GM19463 (cell line): Measurements from ENCODE around the gene YIPF3.

ENCODE experiments used
- ATAC-seq: cut with Tn5 transposase; IDR thresholded peaks from one replicate; pipeline ENCODE4 v1.9.1; 2021; ENCODE audit warnings: mild to moderate bottlenecking, moderate library complexity; ENCODE audit not compliant: unreplicated experiment

Gene YIPF3

DNA sequence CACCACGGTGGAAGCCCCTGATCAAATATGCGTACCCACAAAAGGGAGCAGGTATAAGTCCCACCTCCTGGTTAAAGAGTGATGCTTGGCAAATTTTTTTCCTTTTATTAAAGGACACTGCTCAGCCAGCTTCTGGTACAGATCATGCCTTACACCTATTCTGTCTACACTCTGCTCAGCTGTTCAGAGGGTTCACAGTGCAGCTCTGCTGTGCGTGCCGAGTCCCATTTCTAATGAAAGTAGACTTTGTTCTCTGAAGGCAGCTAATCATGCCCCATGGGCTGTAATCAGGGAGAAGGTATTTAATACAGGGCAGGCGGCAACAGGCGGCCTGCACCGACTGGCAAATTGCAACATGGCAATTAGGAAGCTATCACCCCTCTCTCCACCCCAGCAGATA, 22.9 kb downstream of the YIPF3 start:
- ATAC-seq: no peak

DNA sequence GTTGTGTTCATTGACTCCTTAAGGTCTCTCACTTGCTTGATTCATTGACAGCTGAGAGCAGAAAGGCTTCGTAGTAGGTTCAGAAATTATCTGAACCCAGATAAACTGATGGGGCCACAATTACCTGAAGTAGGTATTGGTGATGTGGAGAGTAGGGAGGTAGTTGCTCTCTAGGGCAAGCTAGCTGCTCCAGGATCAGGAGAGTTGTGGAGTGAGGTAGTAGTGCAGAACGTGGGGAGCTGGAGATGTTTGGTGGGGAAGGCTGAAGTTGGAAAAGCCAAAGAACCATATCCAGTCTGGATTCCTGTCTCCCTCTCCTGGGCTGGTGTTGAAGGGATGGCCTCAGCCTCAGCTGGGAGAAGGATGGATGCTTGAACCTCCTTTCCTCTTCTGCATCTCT, 23.5 kb downstream of the YIPF3 start:
- ATAC-seq: no peak

DNA sequence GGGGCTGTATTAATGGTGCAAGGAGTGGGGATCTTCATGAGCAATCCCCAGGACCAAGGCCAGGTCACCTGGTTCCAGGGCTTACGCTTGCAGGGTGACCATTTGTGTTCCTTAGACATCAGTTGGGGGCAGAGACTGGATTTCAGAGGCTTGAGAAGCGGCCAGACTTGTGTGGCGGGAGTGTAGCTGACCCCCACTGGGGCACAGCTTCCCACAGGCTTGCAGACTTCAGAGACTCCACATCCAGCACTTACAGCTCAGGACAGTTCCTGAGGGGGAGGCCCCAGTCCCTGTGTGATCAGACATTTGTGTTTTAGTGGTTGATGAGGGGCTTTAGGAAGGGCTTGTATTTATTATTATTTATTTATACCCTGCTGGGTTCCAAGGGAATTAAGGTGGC, 24.1 kb downstream of the YIPF3 start:
- ATAC-seq: no peak

DNA sequence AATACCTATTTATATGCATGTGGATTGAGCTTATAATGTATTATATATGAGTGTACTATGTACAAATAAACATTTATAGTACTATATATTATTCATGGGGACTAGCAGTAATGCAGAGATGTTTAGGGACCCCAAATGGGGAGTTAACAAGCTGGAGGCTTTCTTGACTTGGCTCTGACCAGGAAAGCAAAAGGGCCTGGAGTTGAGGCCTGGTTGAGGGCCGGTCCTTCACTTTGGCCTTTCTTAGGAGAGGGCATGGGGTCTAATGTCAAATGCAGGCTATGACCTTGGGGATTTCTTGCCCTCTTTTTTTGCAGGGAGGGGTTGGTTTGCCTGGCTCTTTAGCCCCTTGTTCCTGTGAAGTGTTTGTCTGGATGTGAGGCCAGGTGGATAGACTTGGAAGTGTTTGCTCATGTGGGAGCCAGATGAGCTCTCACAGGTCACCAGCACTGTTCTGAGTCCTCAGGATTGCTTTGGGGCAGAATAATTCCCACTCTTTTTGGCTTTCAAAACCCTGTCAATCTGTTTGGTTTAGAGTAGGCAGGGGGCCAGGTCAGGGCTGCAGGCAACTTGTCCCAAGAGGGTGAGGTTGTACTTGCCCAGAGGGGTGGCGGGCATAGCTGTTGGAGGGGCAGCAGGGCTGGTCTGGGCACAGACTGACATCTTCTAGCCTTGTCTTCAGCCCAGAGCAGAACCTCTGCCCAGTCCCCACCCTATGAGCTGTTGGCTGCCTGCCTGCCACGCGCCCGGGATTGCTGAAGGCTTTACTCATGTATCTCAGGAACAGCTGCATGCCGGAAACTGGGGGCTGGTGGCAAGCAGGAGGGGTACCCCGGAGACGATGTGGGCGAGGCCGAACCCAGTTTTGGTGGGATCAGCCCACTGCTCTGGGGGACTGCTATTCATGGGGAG, 24.7 kb downstream of the YIPF3 start:
- no peak for ATAC-seq

DNA sequence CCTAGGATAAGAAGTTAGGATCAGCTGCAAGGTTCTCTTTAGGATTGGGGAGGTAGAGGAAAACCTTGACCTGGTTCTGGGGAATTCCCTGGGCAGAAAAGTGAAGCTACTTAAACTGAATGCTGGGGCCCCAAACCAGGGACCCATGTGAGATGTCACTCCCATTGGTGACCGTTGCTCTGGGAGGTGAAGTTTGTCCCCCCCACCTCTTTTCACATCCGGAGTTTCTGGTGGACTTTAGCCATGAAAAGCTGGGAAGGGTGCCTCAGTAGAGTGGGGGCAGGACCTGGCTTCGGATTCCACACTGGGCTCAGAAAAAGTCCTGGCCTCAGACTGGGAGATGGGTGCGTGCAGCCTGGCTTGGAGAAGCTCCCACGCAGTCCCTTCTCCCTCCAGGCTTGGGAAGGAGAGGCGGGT, 26.2 kb downstream of the YIPF3 start:
- no peak for ATAC-seq

DNA sequence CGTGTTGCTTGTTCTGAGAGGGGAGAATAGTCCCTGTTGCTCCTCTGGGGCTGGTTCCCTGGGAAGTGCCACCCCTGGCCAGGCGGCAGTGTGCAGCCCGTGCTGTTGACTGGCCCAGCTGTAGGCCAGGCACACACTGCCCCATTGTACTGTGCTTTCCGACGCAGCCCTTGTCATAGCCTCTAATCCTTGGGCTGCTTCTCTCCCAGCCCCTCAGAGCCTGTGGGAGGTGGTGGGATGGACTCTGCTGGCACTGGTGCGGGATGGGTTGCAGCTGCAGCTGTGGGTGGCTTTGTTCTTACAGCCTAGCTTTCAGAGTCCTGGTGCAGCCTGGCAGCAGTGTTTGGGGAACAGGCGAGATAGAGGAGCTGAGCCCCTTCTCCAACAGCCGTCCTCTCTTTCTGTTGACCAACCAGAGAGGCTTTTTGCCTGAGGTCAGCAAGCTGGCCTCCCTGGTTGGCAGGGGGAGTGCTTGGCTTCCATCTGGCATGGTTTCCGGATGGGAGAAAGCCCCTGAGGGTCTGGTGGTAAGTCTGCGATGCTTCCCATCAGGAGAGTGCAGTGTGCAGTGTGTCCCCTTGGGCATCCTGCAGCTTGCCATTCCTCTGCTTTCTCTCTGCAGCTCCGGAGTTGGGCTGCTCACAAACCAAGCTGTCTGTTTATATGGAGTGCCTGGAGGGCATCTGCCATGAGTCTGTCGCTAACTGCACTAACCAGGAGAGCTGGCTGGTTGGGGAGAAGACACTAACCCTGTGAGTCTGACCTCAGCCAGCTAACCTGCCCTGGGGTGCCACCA, 27.3 kb downstream of the YIPF3 start:
- ATAC-seq: no peak

DNA sequence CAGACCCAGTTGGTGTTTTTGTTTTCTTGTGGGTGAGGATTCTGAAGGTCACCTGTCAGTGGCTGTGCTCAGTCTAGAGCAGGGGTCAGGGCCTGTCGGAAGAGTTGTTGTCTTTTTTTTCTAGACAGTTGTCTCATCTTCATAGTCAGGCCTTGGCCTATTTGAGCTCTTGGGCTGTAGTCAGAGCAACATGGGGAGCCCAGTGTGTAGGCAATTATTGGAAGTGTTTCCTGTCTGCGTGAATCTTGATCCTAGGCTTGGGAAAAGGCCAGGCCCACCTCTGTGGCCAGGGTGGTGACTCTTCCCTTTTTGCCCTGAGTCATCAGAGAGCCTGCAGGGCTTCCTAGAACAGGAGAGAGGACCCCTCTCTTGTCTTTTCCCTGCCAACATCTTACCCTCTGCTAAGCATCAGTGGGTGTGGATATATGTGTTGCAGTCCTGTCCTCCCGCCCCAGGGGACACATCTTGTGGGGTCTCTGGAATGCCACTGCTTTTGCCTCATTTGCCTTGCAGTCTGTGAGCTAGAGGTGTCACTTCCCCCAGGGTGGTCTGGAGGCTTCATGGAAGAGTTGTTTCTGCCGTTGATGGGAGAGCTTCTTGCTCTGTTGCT, 28.0 kb downstream of the YIPF3 start:
- no peak for ATAC-seq

DNA sequence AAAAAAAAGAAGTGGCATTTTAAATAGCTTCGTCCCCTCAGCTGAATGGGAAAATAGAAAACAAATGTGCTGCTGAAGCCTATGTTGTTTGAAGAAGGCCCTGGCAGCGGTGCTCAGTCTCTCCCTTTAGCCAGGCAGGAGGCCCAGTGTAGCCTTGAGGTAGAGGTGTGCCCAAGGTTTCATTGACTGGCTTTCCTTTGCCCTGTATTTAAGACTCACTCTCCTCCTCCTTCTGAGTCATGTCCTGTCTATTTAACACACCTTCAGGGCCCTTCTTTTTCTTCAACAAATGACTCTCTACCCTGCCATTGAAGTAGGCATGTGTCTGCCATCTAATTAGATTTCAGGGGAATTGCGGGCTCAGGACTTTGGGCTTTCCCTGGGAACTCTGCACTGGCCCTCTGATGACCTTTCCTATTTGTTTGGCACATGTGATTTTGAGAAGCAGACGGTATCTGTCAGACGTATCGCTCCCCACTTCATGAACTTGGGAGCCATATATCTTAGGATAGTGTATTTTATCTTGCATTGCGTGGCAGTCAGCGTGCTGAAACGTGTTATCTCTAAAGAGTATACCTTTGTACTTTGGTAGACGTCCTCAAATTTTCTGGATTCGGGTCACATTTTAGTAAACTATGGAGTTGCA, 35.0 kb downstream of the YIPF3 start:
- no peak for ATAC-seq

DNA sequence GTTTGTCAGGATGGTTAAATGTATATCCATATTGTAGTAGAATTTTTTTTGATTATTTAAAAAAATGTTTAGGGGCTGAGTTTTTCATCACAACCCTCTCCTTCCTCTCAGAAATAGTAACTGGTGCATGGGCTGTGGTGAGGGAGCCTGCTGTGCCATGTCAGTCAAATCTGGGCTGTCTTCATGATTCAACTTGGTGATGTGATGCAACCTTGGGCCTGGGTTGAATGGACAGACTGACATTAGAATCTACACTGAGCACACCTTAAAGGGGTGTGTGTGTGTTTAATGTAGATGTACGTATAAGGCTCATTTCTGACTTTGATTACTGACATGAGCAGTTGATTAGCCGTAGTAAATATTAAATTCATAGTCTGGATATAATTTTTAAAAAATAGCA, 35.7 kb downstream of the YIPF3 start:
- ATAC-seq: no peak

DNA sequence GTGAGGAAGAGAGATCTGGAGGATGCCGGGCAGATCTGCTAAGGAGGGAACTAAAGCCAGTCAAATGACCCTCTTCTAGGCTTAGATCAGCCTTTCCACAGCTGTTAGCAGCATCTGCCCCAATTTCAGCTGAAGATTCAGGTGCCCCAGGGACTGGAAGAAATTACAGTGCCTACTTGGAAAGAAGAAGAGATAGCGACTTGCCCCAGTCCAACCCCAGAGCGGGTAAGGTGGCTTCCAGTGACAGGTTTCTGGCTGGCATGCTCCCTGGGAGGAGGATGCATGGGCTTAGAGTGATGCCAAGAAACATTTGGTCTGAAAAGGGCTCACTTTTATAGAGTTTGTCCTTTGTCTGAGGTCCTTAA, 38.7 kb downstream of the YIPF3 start:
- no peak for ATAC-seq

DNA sequence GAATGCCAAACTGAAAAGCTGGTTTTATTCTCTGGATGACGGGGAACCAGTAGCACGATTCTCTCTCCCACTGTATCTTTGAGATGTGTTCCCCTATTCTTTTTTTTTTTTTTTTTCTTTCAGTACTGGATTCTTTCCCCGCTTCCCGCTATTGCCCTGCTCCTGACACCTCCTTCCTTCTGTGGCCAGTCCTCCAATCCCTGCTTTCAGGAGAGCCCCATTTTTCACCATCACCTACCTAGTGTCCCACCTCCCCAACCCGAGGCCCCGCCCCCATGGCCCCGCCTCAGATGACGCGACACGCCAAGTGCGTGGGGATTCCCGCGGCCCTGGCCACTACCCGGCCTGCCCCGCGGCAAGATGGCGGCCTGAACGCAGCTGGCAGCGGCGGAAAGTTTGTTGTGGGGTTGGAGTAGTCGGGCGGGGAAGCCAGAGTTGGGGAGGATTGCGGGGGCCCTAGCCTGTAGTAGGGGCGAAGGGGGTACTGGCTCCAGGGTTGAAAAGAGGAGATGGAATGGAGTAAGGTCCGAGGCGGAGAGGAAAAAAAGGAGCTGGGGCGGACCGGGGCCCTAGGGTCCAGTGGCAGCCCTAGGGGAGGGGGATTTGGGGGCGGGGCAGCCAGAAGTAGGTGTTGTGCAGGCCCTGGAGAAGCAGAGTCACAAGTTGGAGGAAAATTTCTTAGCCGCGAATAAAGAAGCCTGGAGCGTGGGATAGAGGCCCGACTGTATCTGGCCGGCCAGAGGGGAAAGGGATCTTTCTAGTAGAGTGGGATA, 39.3 kb downstream of the YIPF3 start, which contains the start of gene TJAP1:
TJAP1 (plus strand) TSS at position 336 of the 773 bp plus-strand sequence. CDS start 21,432 bp downstream, outside the sequence.
- peak; percentile 99 for ATAC-seq

DNA sequence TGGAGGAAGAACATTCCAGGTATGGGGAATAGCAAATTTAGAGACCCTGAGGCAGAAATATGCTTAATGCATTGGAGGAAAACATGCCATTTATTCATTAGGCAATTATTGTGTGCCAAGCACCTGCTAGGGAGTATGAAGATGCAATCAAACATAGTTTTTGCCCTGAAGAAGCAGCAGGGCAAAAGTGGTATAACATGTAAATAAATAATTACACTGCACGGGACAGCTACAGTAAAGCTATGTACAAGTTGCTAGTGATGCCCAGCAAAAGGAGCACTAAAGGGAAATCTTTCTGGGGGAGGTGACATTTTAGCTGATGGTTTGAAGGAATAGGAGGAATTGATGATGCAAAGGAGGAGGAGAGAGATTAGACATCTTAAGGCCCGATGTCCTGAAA, 40.0 kb downstream of the YIPF3 start:
- ATAC-seq: no peak

DNA sequence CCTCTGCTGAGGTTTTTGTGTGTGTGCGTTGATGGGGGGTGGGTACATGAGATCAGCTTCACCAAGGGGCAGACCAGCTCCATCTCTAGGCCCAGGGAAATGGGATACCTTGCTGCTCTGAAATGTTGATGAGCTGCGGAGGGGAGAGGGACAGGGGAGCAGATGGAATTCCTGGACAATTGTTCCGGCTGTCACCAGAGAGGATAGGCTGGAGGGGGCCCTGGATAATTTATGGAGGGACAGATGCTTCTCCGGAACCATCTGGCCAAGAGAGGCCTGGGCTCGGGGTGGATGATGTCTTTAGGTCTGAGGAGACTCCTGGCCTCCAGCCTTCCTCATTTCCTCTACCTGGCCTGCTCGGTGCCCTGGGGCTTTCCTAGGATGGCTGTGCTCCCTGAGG, 41.2 kb downstream of the YIPF3 start:
- no peak for ATAC-seq

DNA sequence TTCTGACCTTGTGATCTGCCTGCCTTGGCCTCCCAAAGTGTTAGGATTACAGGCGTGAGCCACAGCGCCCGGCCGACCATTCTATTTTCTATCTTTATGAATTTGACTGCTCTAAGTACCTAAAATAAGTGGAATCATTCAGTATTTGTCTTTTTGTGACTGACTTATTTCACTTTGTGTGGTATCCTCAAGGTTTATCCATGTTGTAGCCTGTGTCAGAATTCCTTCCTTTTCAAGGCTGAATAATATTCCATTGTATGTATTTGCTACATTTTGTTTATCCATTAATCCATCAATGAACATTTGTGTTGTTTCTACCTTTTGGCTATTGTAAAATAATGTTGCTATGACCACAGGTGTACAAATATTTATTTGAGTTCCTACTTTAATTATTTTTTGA, 44.2 kb downstream of the YIPF3 start:
- ATAC-seq: no peak

DNA sequence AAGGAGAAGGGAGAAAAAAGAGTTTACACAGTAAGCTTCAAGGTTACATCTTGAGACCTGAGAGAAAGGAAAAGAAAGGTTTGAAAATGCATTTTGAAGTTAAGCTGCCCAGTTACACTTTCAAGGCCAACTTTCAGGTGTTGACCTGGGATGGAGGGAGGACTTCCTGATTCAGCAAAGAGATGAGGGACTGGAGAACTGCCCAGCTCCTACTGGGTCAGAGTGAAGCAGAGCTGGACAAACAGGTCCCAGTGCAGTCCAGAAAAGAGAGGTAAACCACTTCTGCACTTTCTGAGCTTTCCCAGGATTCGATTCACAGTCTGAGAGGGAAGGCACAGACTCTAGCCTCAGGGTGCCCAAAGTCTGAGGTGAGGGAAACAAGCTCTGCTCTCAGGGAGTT, 45.3 kb downstream of the YIPF3 start:
- ATAC-seq: no peak

DNA sequence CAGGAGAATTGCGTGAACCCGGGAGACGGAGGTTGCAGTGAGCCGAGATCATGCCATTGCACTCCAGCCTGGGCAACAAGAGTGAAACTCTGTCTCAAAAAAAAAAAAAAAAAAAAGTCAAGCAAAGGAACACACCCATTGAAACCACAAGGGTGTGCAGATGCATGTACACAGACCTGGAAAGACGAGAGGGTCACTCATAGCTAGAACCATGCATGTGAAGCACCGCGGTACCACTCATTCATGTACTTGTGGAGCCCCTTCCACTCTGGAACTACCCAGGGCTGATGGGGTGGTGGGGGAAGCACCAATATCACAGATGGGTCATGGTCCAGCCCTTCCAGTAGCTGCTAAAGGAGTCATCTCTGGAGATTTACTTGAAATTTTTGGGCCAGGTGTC, 46.8 kb downstream of the YIPF3 start:
- ATAC-seq: no peak

DNA sequence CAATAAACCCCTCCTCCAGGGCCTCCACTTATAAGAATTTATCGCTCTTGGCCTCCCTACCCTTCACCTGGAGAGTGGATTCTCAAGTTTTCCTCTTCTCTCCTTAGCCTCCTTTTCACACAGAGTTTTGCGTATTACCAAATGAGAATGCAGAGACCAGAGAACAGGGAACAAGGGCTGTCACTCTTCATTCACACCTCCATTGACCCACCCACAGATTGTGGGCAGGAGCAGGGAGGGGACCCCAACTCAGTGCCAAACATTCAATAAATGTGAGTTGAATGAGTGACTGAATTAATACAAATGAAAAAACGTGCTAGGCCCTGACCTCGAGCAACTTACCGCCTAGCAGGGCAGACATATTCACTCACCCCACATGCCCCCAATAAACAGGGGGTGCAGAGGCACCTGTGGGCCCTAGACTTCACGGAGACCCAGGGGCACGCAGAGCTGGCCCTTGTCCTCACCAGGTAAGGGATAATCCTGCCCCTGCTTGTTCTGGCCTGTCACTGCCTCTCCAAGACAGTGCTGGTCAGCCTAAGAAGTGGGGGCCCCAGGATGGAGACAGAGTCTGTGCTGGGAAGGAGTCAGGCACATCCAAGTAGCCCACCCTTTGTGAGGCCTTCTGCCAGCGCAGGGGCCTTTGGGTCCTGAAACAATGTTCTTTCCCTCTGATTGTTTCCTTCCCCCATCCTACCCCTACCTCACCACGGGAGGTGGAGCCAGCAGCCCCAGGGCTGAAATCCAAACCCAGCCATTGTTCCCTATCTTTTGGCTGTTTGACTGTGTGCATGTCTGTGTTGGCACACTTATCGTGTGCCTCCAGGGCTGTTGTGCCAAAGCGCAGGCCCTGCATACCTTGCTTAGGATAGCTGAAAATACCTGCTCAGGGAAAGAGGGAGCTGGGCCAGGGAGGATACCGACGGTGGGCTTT, 47.7 kb downstream of the YIPF3 start:
- ATAC-seq: no peak

DNA sequence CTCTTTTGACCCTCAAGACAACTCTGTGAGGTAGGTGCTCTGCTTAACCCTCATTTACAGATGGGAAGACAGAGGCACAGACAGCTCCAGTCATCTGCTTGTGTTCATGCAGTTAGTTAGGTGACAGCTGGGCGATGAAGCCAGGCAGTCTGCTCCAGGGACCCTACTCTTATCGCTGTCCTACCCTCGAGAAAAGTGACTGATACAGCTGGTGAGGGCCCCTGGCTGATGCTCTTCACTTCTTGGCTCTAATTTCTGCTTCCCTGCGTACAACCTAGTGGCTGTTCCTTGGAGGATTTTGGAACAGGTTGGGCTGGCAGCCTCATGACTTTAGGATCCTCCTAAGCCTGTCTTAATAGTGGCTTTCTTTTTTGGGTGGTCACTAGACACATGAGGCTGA, 48.5 kb downstream of the YIPF3 start:
- no peak for ATAC-seq

DNA sequence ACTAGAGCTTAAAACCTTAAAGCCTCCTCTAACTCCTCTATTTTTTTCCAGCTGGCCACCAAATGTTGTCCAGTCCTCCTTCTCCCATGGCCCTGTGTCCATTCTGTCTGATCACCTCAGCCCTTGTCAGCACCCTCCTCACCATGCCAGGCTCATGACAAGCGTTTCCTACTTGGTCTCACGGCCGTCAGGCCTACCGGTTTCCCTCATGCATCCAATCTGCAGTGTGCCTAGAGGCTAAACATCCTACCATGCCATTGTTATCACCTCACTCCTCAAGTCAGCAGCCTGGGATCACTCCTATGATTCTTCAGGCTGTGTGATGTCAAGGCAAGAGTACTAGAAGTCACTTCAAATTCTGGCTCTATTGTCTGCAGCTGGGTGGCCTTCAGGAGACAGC, 49.0 kb downstream of the YIPF3 start:
- no peak for ATAC-seq
